ENCODE measurements around the gene GPRIN1.

DNA sequence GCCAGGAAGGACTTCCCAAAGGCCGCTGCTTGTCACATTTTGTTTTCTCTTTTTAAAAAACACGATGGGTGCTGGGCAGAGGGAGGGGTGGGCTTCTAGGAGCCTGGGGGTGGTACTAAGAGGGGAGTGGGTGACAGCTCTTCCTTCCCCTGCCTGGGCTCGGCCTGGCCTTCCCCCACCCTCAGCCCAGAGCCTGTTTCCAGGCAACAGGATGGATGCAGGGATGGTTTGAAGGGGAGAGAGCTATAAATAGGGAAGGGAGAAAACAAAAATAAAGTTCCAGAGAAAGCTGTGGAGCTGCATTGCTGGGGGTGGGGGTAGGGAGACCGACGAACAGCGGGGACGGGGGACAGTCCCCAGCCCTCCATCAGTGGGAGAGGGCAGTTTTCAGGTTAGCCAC lies 6.6 kb upstream of the GPRIN1 start:
- TF ChIP-seq GATA3 (IDR thresholded peaks at IDR 0.05; ENCODE audit: low read depth, low read length) (no peak), GATA2 (IDR thresholded peaks at IDR 0.05; ENCODE audit: low read depth, low read length) (no peak)

Data from SH-SY5Y (cell line).